Heart right ventricle (tissue), 16 donors: Measurements from ENCODE around the gene MACROD2. TPM values are rescaled to one million over a fixed set of nuclear protein-coding genes. Genes with fewer than 3 reads are reported as not detected.

Experiments used
- ATAC-seq, 8 donors: fragments of 200-7000 bp; cut with Tn5 transposase; one replicate each; pipeline ENCODE4 v1.9.1; 2020; ENCODE audit warnings: mild to moderate bottlenecking in 8 of 8, moderate library complexity in 8 of 8, moderate number of reproducible peaks in 1 of 8
- DNase-seq, 2 donors: peaks; one replicate each; pipeline ENCODE4 v3.0.0-alpha.2; 2020
- H3K27ac ChIP-seq, 10 donors: fragments of 200-600 bp; sonication (generic) in 2 of 10; one replicate each; pipeline versions ENCODE4 v1.5.0 to v1.8.0; 2020 to 2022; ENCODE audit warnings: mild to moderate bottlenecking in 3 of 10
- H3K27me3 ChIP-seq, 7 donors: fragments of 200-600 bp; one replicate each; pipeline ENCODE4 v1.8.0; 2021 to 2022; ENCODE audit warnings: mild to moderate bottlenecking in 2 of 7
- H3K36me3 ChIP-seq, 9 donors: fragments of 200-600 bp; sonication (generic) in 1 of 9; one replicate each; pipeline versions ENCODE4 v1.5.0 to v1.8.0; 2020 to 2022; ENCODE audit warnings: mild to moderate bottlenecking in 2 of 9
- H3K4me1 ChIP-seq, 9 donors: fragments of 200-600 bp; sonication (generic) in 1 of 9; one replicate each; pipeline versions ENCODE4 v1.5.0 to v1.8.0; 2020 to 2022; ENCODE audit warnings: mild to moderate bottlenecking in 4 of 9
- H3K4me3 ChIP-seq, 10 donors: fragments of 200-600 bp; sonication (generic) in 2 of 10; one replicate each; pipeline versions ENCODE4 v1.5.0 to v1.8.0; 2020 to 2022; ENCODE audit warnings: mild to moderate bottlenecking in 7 of 10, moderate library complexity in 2 of 10
- H3K9me3 ChIP-seq, 11 donors: fragments of 200-600 bp in 10 of 11; sonication (generic) in 2 of 11; one replicate each; pipeline versions ENCODE4 v1.5.0 to v1.8.0; 2013 to 2022; ENCODE audit warnings: mild to moderate bottlenecking in 2 of 11, control low read depth in 1 of 11, moderate library complexity in 1 of 11
- CTCF ChIP-seq, 9 donors: fragments of 200-600 bp; sonication (generic) in 2 of 9; IDR thresholded peaks; one replicate each; pipeline versions ENCODE4 v1.5.0 to v1.8.0; 2021 to 2022; ENCODE audit warnings: antibody characterized with exemption in 9 of 9, mild to moderate bottlenecking in 5 of 9, moderate library complexity in 1 of 9
- WGBS, 2 donors: extraction: QIAGEN DNeasy Blood & Tissue Kit; methylation state at CpG; one replicate each; pipeline ENCODE4 v1.1.7; 2013; ENCODE audit warnings: inconsistent platforms in 1 of 2; 5-methylcytosine and 5-hydroxymethylcytosine counted together
- intact Hi-C, 10 donors: fragments of 100-400 bp; cut with DNase I; formaldehyde crosslinking; loops; one replicate each; pipeline versions ENCODE4 v1.11.1 to v1.14.2; 2022
- polyA plus RNA-seq, 2 donors: library from polyadenylated mRNA; stranded (reverse); fragments of 200-250 nt; gene quantifications; one replicate each; pipeline ENCODE4 v1.2.3, GENCODE V29; 2013
- total RNA-seq, 10 donors: library from RNA; stranded (reverse); fragmentation: NEBNext Ultra II Directional in 3 of 10; extraction: Animal tissue kit (Norgen Biotek cat#: 25700) in 3 of 10; gene quantifications; one replicate each; pipeline versions ENCODE4 v1.2.1 to v1.2.4, GENCODE V29; 2021 to 2023
- donor health status: Arrhythmogenic right ventricular cardiomyopathy.
- donor health status: ischemic (EF 13 %, LVEDD 7.1; RV severe dilation, severe dysfunction).
- donor health status: healthy with polysubstance abuse.
- donor health status: DM: no; HTN: yes; CAD: no.
- donor health status: DM: no; HTN: no; CAD: no.
- donor health status: ischemic (EF 25% LVEDD 6.9; RV normal size, moderate dysfunction).
- donor health status: ischemic (EF 25% LVEDD 5.7; RV mildly dilated, moderate dysfunction).
- donor health status: healthy.
- donor health status: DM: yes; HTN: yes; CAD: no.
- donor health status: Ischemic cardiomyopathy.
- donor health status: ischemic (EF 35%, LVEDD 5.7; RV mildly dilated, moderate dysfunction).
- donor health status: nonischemic (EF 11% LVEDD 7.7; RV severe dilation, severe dysfunction).
- donor health status: DM: yes; HTN: yes; CAD: no.
- donor health status: PGD.
- donor health status: ischemic (EF 29% LVEDD 5.4; RV normal size, mild dysfunction).
- donor health status: nonischemic (EF 23%, LVEDD 6.1; RV moderate dilation, normal function).

MACROD2 gene
- total and polyA plus RNA-seq, 12 donors: 0.28 to 6.4 (median 4.1) TPM

- TF ChIP-seq CTCF (IDR thresholded peaks at IDR 0.05): no peak
- H3K4me3 ChIP-seq: no peak overlapping the region
- H3K27me3 ChIP-seq: no peaks in the 10 kb centered on the region
- H3K4me1 ChIP-seq: no peaks in the 10 kb centered on the region
- DNase-seq (no peak), ATAC-seq (no peak)
- H3K27ac ChIP-seq: no peak overlapping the region
- intact Hi-C loops: no loop called here
- peaks cover 0 to 26% (median 0%) of the 10 kb centered on the region in 11 donors for H3K9me3 ChIP-seq
- H3K36me3 ChIP-seq: no peaks in the 10 kb centered on the region
Measured at GRCh38 chr20:16083639-16084280, 2088.4 kb downstream of the MACROD2 start.

- Histone ChIP-seq H3K4me3 (no peak overlapping the region), H3K36me3 (no peaks in the 10 kb centered on the region), H3K27me3 (peaks cover 0 to 4% (median 0%) of the 10 kb centered on the region in 7 donors), H3K9me3 (peaks cover 0 to 17% (median 5%) of the 10 kb centered on the region in 11 donors), H3K4me1 (no peaks in the 10 kb centered on the region), H3K27ac (no peak overlapping the region)
- no peak for DNase-seq
- peak in 2 of 8 donors; percentile 26 to 43 for ATAC-seq
- intact Hi-C loops: no loop called here
- TF ChIP-seq CTCF (IDR thresholded peaks at IDR 0.05): no peak
- 22 to 55% methylated on average over 2 of the region's 2 CpGs for WGBS, 2 donors
Measured at GRCh38 chr20:16095226-16095625, 2099.9 kb downstream of the MACROD2 start.

- H3K9me3 ChIP-seq: peaks cover 0 to 4% (median 0%) of the 10 kb centered on the region in 11 donors
- peaks cover 0 to 3% (median 0%) of the 10 kb centered on the region in 9 donors for H3K4me1 ChIP-seq
- no peak overlapping the region for H3K4me3 ChIP-seq
- no peak for ATAC-seq
- no peak for DNase-seq
- WGBS, 2 donors: 84 to 90% methylated on average over 4 of the region's 4 CpGs
- TF ChIP-seq CTCF (IDR thresholded peaks at IDR 0.05): no peak
- no peak overlapping the region for H3K27ac ChIP-seq
- H3K36me3 ChIP-seq: no peaks in the 10 kb centered on the region
- peaks cover 0 to 4% (median 0%) of the 10 kb centered on the region in 7 donors for H3K27me3 ChIP-seq
- intact Hi-C loops: no loop called here
Measured at GRCh38 chr20:16096756-16097326, 2101.5 kb downstream of the MACROD2 start.

- H3K27me3 ChIP-seq: peaks cover 0 to 4% (median 0%) of the 10 kb centered on the region in 7 donors
- TF ChIP-seq CTCF (IDR thresholded peaks at IDR 0.05): no peak
- H3K36me3 ChIP-seq: no peaks in the 10 kb centered on the region
- no peak overlapping the region for H3K27ac ChIP-seq
- H3K9me3 ChIP-seq: peaks cover 0 to 4% (median 0%) of the 10 kb centered on the region in 11 donors
- 95 to 96% methylated on average over 4 of the region's 4 CpGs for WGBS, 2 donors
- ATAC-seq (no peak), DNase-seq (no peak)
- H3K4me1 ChIP-seq: peaks cover 0 to 3% (median 0%) of the 10 kb centered on the region in 9 donors
- intact Hi-C loops: no loop called here
- no peak overlapping the region for H3K4me3 ChIP-seq
Measured at GRCh38 chr20:16097788-16098187, 2102.5 kb downstream of the MACROD2 start.
